HepG2 (cell line): ENCODE measurements around the gene NEMF. TPM values are rescaled to one million over a fixed set of nuclear protein-coding genes. Genes with fewer than 3 reads are reported as not detected.

ENCODE experiments used
- ATF7-NPFF ChIP-seq: sonication (generic); formaldehyde crosslinking; IDR thresholded peaks from 2 replicates; pipeline ENCODE4 v1.8.1; 2023; ENCODE audit warnings: mild to moderate bottlenecking, low read depth, missing genetic modification reagents, moderate library complexity
- BHLHE40 ChIP-seq: IDR thresholded peaks from 2 replicates; pipeline ENCODE4 v1.6.1; 2011; ENCODE audit warnings: low read length, improper control_type of control experiment
- HDAC1 ChIP-seq: sonication (generic); formaldehyde crosslinking; IDR thresholded peaks from 2 replicates; pipeline ENCODE4 v1.5.1; 2020; ENCODE audit warnings: mild to moderate bottlenecking, missing genetic modification reagents
- HDAC6 ChIP-seq: fragments of 200-600 bp; sonication (generic); IDR thresholded peaks from 2 replicates; pipeline ENCODE4 v1.7.0; 2017; ENCODE audit warnings: mild to moderate bottlenecking, antibody characterized with exemption, low read length, low read depth
- REXO4 ChIP-seq: sonication (generic); formaldehyde crosslinking; IDR thresholded peaks from 2 replicates; pipeline ENCODE4 v1.8.0; 2022; ENCODE audit warnings: missing genetic modification reagents, mild to moderate bottlenecking, borderline replicate concordance
- RXRA ChIP-seq: sonication (generic); formaldehyde crosslinking; IDR thresholded peaks from 2 replicates; pipeline ENCODE4 v1.5.1; 2020; ENCODE audit warnings: missing genetic modification reagents
- SALL2 ChIP-seq: sonication (generic); formaldehyde crosslinking; IDR thresholded peaks from 2 replicates; pipeline ENCODE4 v1.8.1; 2023; ENCODE audit warnings: mild to moderate bottlenecking, missing genetic modification reagents, inconsistent platforms
- SKI ChIP-seq: fragments of 450-650 bp; IDR thresholded peaks from one replicate; pipeline ENCODE4 v1.6.1; 2018; ENCODE audit warnings: mild to moderate bottlenecking; ENCODE audit not compliant: partially characterized antibody
- TAF15 ChIP-seq: fragments of 200-400 bp; formaldehyde crosslinking; IDR thresholded peaks from one replicate; pipeline ENCODE4 v1.6.1; 2018; ENCODE audit warnings: mild to moderate bottlenecking, low read depth, low read length; ENCODE audit not compliant: poor library complexity, severe bottlenecking
- TMF1 ChIP-seq: sonication (generic); formaldehyde crosslinking; IDR thresholded peaks from 2 replicates; pipeline ENCODE4 v1.8.1; 2022; ENCODE audit warnings: low read depth, missing genetic modification reagents
- U2AF1 ChIP-seq: fragments of 200-400 bp; formaldehyde crosslinking; optimal IDR thresholded peaks from 2 replicates; pipeline ENCODE3; 2017; ENCODE audit warnings: mild to moderate bottlenecking, low read depth, low read length
- ZNF20 ChIP-seq: sonication (generic); formaldehyde crosslinking; IDR thresholded peaks from 2 replicates; pipeline ENCODE4 v1.4.0; 2020; ENCODE audit warnings: mild to moderate bottlenecking, moderate library complexity, missing genetic modification reagents
- ZNF282 ChIP-seq: fragments of 450-650 bp; IDR thresholded peaks from 2 replicates; pipeline ENCODE4 v1.6.1; 2018; ENCODE audit not compliant: partially characterized antibody
- ZNF292 ChIP-seq: sonication (generic); formaldehyde crosslinking; IDR thresholded peaks from 2 replicates; pipeline ENCODE4 v1.8.1; 2022; ENCODE audit warnings: mild to moderate bottlenecking, low read depth, missing genetic modification reagents, borderline replicate concordance
- ZNF468 ChIP-seq: sonication (generic); formaldehyde crosslinking; IDR thresholded peaks from 2 replicates; pipeline ENCODE4 v1.8.0; 2022; ENCODE audit warnings: mild to moderate bottlenecking, moderate library complexity, missing genetic modification reagents
- ZNF7 ChIP-seq: IDR thresholded peaks from 2 replicates; pipeline ENCODE4 v1.6.1; 2016; ENCODE audit warnings: missing biosample characterization, missing genetic modification reagents
- ZNF761 ChIP-seq: sonication (generic); formaldehyde crosslinking; conservative IDR thresholded peaks from 2 replicates; pipeline ENCODE4 v1.4.0; 2020; ENCODE audit warnings: mild to moderate bottlenecking, missing genetic modification reagents
- ZSCAN21 ChIP-seq: sonication (generic); formaldehyde crosslinking; IDR thresholded peaks from 2 replicates; pipeline ENCODE4 v1.8.0; 2022; ENCODE audit warnings: mild to moderate bottlenecking, missing genetic modification reagents, moderate library complexity, borderline replicate concordance
- polyA plus RNA-seq, 8 experiments: library from polyadenylated mRNA; depleted of rRNA in 3 of 8; stranded (reverse) in 7 of 8; unstranded in 1 of 8; fragments of >200 nt; fragmentation: Illumina TruSeq in 4 of 8; extraction: Trizol in 4 of 8; gene quantifications; 2 replicates each; pipeline versions ENCODE4 v1.2.1 to v1.2.3, GENCODE V29; 2011 to 2016; ENCODE audit warnings: low read depth in 4 of 8, missing spikeins in 1 of 8, mixed read lengths in 1 of 8; ENCODE audit not compliant: insufficient read depth in 1 of 8
- total RNA-seq, 5 experiments: library from RNA; depleted of rRNA; stranded (reverse); fragments of >200 nt; fragmentation: Illumina TruSeq; extraction: Trizol; gene quantifications; 2 replicates each; pipeline ENCODE4 v1.2.3, GENCODE V29; 2016; ENCODE audit warnings: low read depth in 1 of 5
- TF ChIP-seq, protein P1 (sequence below): sonication (generic); formaldehyde crosslinking; IDR thresholded peaks from 2 replicates; pipeline ENCODE4 v1.4.0; 2020; ENCODE audit warnings: mild to moderate bottlenecking, missing genetic modification reagents
- TF ChIP-seq, protein P2 (sequence below): sonication (generic); formaldehyde crosslinking; IDR thresholded peaks from 2 replicates; pipeline ENCODE4 v1.5.1; 2020; ENCODE audit warnings: missing genetic modification reagents, mild to moderate bottlenecking, borderline replicate concordance
- TF ChIP-seq, protein P3 (sequence below): sonication (generic); formaldehyde crosslinking; IDR thresholded peaks from 2 replicates; pipeline ENCODE4 v1.5.1; 2020; ENCODE audit warnings: mild to moderate bottlenecking, moderate library complexity, missing genetic modification reagents
- TF ChIP-seq, protein P4 (sequence below): sonication (generic); formaldehyde crosslinking; IDR thresholded peaks from 2 replicates; pipeline ENCODE4 v1.8.0; 2022; ENCODE audit warnings: mild to moderate bottlenecking, missing genetic modification reagents, moderate library complexity

Gene NEMF
- total and polyA plus RNA-seq, 2 of the 13 experiments (the other 11 are each of a cell fraction or from before 2014, with no cell fraction given), result 21.3 to 57.9 TPM

DNA sequence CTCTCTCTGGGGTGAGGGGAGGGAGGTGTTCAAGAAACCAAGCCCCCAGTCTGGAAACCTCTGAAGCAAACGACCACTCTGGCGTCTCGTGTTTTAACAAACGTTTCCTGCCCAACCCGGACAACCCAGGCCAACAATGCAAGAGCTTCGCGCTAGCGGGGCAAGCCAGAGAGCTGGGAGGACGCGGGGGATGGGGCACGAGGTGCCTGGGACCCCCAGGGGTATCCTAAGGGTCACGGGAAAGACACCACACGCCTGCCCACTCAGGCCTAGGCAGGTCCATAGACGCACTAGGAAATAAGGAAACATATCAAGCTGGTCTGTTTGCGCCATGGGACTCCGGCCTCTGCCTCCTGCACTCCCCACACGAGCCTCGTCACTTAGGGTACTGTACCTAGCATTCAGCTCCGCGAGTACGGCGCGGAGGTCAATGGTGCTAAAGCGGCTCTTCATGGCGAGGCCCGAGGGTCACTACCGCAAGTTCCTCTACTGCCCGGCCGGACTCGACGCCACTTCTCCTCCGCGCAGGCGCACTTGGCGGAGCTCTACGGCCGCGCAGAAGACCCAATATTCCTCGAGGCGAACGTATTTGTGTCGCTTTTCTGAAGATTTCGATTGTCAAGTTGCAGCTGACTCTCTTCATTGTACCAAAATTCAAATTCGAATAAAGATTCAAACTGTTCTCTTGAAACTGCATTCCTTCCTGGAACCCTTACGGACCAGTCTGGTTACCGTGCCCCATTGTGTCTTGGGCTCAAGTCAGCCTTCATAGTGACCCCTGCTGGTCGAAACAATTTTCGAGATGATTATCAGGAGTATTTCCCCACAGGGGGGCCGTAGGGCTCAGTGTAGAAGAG lies at the start of gene NEMF (continued):
- TF ChIP-seq ZSCAN21 (CRISPR knock-in tag), result peak; percentile 60; the same call in 1 of the 2 replicates
- no peak; the same call in 1 of the 2 replicates for TF ChIP-seq TMF1 (CRISPR knock-in tag)
- TF ChIP-seq, protein P1, sequence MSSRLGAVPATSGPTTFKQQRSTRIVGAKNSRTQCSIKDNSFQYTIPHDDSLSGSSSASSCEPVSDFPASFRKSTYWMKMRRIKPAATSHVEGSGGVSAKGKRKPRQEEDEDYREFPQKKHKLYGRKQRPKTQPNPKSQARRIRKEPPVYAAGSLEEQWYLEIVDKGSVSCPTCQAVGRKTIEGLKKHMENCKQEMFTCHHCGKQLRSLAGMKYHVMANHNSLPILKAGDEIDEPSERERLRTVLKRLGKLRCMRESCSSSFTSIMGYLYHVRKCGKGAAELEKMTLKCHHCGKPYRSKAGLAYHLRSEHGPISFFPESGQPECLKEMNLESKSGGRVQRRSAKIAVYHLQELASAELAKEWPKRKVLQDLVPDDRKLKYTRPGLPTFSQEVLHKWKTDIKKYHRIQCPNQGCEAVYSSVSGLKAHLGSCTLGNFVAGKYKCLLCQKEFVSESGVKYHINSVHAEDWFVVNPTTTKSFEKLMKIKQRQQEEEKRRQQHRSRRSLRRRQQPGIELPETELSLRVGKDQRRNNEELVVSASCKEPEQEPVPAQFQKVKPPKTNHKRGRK (CRISPR knock-in tag), result no peak
- TF ChIP-seq HDAC6, result no peak
- TF ChIP-seq U2AF1, result no peak
- TF ChIP-seq ZNF282, result no peak
- no peak for TF ChIP-seq REXO4
- no peak for TF ChIP-seq ZNF20
- no peak for TF ChIP-seq SKI
- TF ChIP-seq ZNF468 (CRISPR knock-in tag), result no peak
- TF ChIP-seq HDAC1 (CRISPR knock-in tag), result peak; percentile 85
- no peak for TF ChIP-seq ZNF761 (CRISPR knock-in tag)
- TF ChIP-seq RXRA (CRISPR knock-in tag), result no peak
- TF ChIP-seq, protein P2, sequence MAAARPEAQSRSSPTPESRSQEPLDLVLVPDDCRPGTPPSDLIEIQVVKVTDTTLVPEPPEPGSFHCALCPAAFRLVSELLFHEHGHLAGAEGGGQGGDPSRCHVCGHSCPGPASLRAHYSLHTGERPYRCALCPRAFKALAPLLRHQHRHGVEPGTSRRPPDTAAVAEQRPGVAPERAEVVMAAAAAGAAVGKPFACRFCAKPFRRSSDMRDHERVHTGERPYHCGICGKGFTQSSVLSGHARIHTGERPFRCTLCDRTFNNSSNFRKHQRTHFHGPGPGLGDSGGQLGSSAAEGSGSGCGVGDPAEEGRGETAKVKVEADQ, result peak; percentile 79; the same call in 1 of the 2 replicates
- no peak; the same call in 1 of the 2 replicates for TF ChIP-seq ZNF292 (CRISPR knock-in tag)
- TF ChIP-seq BHLHE40, result no peak
- no peak for TF ChIP-seq ZNF7 (CRISPR knock-in tag)
- TF ChIP-seq SALL2 (CRISPR knock-in tag), result no peak
- TF ChIP-seq TAF15, result no peak
- TF ChIP-seq ATF7-NPFF, result peak; percentile 46; the same call in 1 of the 2 replicates
- TF ChIP-seq, protein P3, sequence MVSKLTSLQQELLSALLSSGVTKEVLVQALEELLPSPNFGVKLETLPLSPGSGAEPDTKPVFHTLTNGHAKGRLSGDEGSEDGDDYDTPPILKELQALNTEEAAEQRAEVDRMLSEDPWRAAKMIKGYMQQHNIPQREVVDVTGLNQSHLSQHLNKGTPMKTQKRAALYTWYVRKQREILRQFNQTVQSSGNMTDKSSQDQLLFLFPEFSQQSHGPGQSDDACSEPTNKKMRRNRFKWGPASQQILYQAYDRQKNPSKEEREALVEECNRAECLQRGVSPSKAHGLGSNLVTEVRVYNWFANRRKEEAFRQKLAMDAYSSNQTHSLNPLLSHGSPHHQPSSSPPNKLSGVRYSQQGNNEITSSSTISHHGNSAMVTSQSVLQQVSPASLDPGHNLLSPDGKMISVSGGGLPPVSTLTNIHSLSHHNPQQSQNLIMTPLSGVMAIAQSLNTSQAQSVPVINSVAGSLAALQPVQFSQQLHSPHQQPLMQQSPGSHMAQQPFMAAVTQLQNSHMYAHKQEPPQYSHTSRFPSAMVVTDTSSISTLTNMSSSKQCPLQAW (CRISPR knock-in tag), result peak; percentile 77
- TF ChIP-seq, protein P4, sequence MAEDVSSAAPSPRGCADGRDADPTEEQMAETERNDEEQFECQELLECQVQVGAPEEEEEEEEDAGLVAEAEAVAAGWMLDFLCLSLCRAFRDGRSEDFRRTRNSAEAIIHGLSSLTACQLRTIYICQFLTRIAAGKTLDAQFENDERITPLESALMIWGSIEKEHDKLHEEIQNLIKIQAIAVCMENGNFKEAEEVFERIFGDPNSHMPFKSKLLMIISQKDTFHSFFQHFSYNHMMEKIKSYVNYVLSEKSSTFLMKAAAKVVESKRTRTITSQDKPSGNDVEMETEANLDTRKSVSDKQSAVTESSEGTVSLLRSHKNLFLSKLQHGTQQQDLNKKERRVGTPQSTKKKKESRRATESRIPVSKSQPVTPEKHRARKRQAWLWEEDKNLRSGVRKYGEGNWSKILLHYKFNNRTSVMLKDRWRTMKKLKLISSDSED (CRISPR knock-in tag), result no peak
